Measurements from ENCODE around the gene PTPN5.

DNA sequence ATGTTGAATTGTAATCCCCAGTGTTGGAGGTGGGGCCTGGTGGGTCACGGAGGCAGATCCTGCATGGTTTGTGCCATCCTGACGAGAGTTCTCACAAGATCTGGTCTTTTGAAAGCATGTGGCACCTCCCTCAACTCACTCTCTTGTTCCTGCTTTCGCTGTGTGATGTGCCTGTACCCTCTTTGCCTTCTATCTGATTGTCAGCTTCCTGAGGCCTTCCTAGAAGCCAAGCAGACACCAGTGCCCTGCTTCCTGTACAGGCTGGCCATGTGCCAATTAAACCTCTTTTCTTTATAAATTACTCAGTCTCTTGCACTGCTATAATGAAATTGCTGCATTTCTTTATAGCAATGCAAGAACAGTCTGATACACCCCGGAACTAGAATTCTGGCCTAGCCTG is 13.1 kb downstream of the PTPN5 start:
- TF ChIP-seq, protein P1, sequence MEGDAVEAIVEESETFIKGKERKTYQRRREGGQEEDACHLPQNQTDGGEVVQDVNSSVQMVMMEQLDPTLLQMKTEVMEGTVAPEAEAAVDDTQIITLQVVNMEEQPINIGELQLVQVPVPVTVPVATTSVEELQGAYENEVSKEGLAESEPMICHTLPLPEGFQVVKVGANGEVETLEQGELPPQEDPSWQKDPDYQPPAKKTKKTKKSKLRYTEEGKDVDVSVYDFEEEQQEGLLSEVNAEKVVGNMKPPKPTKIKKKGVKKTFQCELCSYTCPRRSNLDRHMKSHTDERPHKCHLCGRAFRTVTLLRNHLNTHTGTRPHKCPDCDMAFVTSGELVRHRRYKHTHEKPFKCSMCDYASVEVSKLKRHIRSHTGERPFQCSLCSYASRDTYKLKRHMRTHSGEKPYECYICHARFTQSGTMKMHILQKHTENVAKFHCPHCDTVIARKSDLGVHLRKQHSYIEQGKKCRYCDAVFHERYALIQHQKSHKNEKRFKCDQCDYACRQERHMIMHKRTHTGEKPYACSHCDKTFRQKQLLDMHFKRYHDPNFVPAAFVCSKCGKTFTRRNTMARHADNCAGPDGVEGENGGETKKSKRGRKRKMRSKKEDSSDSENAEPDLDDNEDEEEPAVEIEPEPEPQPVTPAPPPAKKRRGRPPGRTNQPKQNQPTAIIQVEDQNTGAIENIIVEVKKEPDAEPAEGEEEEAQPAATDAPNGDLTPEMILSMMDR (IDR thresholded peaks at IDR 0.05) = no peak
- no peak for TF ChIP-seq POLR2A (IDR thresholded peaks at IDR 0.05)

Data from breast epithelium (tissue), 3 donors.